Breast epithelium (tissue), 4 donors: ENCODE results near the gene STAU1. TPM values are rescaled to one million over a fixed set of nuclear protein-coding genes. Genes with fewer than 3 reads are reported as not detected.

Experiments
- DNase-seq, 2 donors: peaks; one replicate each; pipeline ENCODE4 v3.0.0-alpha.2; 2019; ENCODE audit warnings: low spot score in 2 of 2
- H3K27ac ChIP-seq, 2 donors: fragments of 200-600 bp; sonication (generic) in 1 of 2; one replicate each; pipeline ENCODE4 v1.5.1; 2016 to 2019; ENCODE audit warnings: mild to moderate bottlenecking in 1 of 2
- H3K27me3 ChIP-seq, 2 donors: fragments of 200-600 bp; sonication (generic) in 1 of 2; one replicate each; pipeline versions ENCODE4 v1.5.1 to v1.6.0; 2017 to 2019; ENCODE audit warnings: control low read depth in 1 of 2, mild to moderate bottlenecking in 1 of 2
- H3K36me3 ChIP-seq: fragments of 200-600 bp; one replicate; pipeline ENCODE4 v1.5.1; 2019
- H3K4me1 ChIP-seq, 2 donors: fragments of 200-600 bp; sonication (generic); one replicate each; pipeline ENCODE4 v1.5.1; 2016 to 2019; ENCODE audit warnings: control low read depth in 1 of 2
- H3K4me3 ChIP-seq, 3 donors: fragments of 200-600 bp; sonication (generic); 1 replicate in 2 of 3; 2 replicates in 1 of 3; pipeline ENCODE4 v1.5.1; 2016 to 2019; ENCODE audit warnings: mild to moderate bottlenecking in 3 of 3, moderate library complexity in 2 of 3
- H3K9me3 ChIP-seq, 2 donors: fragments of 200-600 bp; sonication (generic) in 1 of 2; one replicate each; pipeline ENCODE4 v1.5.1; 2016 to 2019; ENCODE audit warnings: control low read depth in 1 of 2
- POLR2A ChIP-seq: fragments of 450-650 bp; IDR thresholded peaks from one replicate; pipeline ENCODE4 v1.6.1; 2016; ENCODE audit warnings: antibody characterized with exemption, mild to moderate bottlenecking, moderate library complexity
- POLR2AphosphoS5 ChIP-seq, 3 donors: sonication (generic); formaldehyde crosslinking; IDR thresholded peaks; one replicate each; pipeline ENCODE4 v1.6.1; 2017; ENCODE audit warnings: antibody characterized with exemption in 3 of 3
- intact Hi-C: fragments of 100-400 bp; cut with DNase I; formaldehyde crosslinking; loops from one replicate; pipeline ENCODE4 v1.15.1; 2023; ENCODE audit warnings: low total_unique reads
- total RNA-seq, 3 donors: library from RNA; depleted of rRNA; stranded (reverse); fragments of >200 nt; gene quantifications; one replicate each; pipeline ENCODE4 v1.1.0, GENCODE V29; 2016
- TF ChIP-seq, protein P1 (sequence below), 3 donors: fragments of 450-650 bp; IDR thresholded peaks; one replicate each; pipeline ENCODE4 v1.5.1; 2016 to 2017; ENCODE audit warnings: antibody characterized with exemption in 3 of 3, mild to moderate bottlenecking in 3 of 3, moderate library complexity in 3 of 3

STAU1 gene
- total RNA-seq, 3 donors from 2014 or later, result 79.8 to 85.2 (median 79.9) TPM

DNA sequence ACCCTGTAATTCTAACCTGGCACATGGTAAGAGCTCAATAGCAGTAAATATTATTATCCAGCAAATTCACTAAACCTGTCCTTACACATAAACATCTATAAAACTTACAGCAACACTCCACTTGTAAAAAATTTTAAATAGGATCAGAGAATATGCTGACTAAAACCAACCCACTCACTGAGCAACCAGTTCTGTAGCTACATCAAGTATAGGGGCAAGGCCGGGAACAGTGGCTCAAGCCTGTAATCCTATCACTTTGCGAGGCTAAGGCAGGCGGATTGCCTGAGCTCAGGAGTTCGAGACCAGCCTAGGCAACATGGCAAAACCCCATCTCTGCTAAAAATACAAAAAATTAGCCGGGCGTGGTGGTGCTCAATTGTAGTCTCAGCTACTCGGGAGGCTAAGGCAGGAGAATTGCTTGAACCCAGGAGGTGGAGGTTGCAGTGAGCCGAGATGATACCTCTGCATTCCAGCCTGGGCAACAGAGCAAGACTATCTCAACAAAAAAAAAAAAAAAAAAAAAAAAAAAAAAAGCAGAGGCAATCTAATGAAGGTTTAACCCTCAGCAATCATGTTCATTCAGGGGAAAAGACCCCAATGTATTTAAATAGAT, 6.8 kb downstream of the STAU1 start:
- H3K36me3 ChIP-seq, result no peaks in the 10 kb centered on the region
- no peak overlapping the region for H3K4me3 ChIP-seq
- TF ChIP-seq POLR2A (no peak), POLR2AphosphoS5 (IDR thresholded peaks at IDR 0.05) (no peak)
- TF ChIP-seq, protein P1, sequence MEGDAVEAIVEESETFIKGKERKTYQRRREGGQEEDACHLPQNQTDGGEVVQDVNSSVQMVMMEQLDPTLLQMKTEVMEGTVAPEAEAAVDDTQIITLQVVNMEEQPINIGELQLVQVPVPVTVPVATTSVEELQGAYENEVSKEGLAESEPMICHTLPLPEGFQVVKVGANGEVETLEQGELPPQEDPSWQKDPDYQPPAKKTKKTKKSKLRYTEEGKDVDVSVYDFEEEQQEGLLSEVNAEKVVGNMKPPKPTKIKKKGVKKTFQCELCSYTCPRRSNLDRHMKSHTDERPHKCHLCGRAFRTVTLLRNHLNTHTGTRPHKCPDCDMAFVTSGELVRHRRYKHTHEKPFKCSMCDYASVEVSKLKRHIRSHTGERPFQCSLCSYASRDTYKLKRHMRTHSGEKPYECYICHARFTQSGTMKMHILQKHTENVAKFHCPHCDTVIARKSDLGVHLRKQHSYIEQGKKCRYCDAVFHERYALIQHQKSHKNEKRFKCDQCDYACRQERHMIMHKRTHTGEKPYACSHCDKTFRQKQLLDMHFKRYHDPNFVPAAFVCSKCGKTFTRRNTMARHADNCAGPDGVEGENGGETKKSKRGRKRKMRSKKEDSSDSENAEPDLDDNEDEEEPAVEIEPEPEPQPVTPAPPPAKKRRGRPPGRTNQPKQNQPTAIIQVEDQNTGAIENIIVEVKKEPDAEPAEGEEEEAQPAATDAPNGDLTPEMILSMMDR (IDR thresholded peaks at IDR 0.05), result no peak
- no peak for DNase-seq
- peaks cover 3 to 7% of the 10 kb centered on the region in 2 donors for H3K4me1 ChIP-seq
- H3K27me3 ChIP-seq, result no peaks in the 10 kb centered on the region
- H3K9me3 ChIP-seq, result no peaks in the 10 kb centered on the region
- intact Hi-C loops, result no loop called here
- no peak overlapping the region for H3K27ac ChIP-seq

GRCh38 chr20:49179368-49180277, 8.5 kb downstream of the STAU1 start:
- Histone ChIP-seq H3K4me1 (peaks cover 0 to 3% of the 10 kb centered on the region in 2 donors), H3K27ac (peak overlapping the region; percentile 54 to 75), H3K9me3 (no peaks in the 10 kb centered on the region), H3K36me3 (no peaks in the 10 kb centered on the region), H3K4me3 (no peak overlapping the region), H3K27me3 (no peaks in the 10 kb centered on the region)
- TF ChIP-seq, protein P1 (IDR thresholded peaks at IDR 0.05), result no peak
- no peak for TF ChIP-seq POLR2AphosphoS5 (IDR thresholded peaks at IDR 0.05)
- TF ChIP-seq POLR2A, result no peak
- intact Hi-C loops, result no loop called here
- DNase-seq, result no peak

DNA sequence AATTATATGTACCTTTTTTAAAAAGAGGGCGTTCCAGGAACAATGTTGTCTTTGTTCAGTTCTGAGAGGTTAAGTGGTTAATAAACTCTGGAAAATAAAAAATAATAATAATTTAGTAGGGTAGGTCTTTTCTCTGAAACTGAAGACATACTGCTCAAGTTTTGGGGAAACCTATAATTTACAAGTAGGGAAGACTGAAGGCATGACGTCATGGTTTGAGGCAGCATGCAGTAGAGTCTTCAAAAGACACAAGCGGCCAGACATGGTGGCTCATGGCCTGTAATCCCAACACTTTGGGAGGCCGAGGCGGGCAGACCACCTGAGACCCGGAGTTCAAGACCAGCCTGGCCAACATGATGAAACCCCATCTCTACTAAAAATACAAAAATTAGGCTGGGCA, 14.0 kb downstream of the STAU1 start:
- no peak for TF ChIP-seq POLR2A
- TF ChIP-seq, protein P1 (IDR thresholded peaks at IDR 0.05), result no peak
- TF ChIP-seq POLR2AphosphoS5 (IDR thresholded peaks at IDR 0.05), result no peak
- no peak overlapping the region for H3K4me3 ChIP-seq
- no peaks in the 10 kb centered on the region for H3K9me3 ChIP-seq
- no peaks in the 10 kb centered on the region for H3K36me3 ChIP-seq
- no peak overlapping the region for H3K27ac ChIP-seq
- intact Hi-C loops, result no loop called here
- no peaks in the 10 kb centered on the region for H3K27me3 ChIP-seq
- DNase-seq, result no peak
- no peaks in the 10 kb centered on the region for H3K4me1 ChIP-seq

- H3K27me3 ChIP-seq, result no peaks in the 10 kb centered on the region
- H3K27ac ChIP-seq, result no peak overlapping the region
- TF ChIP-seq, protein P1 (IDR thresholded peaks at IDR 0.05), result no peak
- no peak for DNase-seq
- H3K36me3 ChIP-seq, result no peaks in the 10 kb centered on the region
- intact Hi-C loops, result no loop called here
- H3K4me1 ChIP-seq, result no peaks in the 10 kb centered on the region
- H3K9me3 ChIP-seq, result no peaks in the 10 kb centered on the region
- no peak overlapping the region for H3K4me3 ChIP-seq
Measured at GRCh38 chr20:49172413-49172812, 15.7 kb downstream of the STAU1 start.

DNA sequence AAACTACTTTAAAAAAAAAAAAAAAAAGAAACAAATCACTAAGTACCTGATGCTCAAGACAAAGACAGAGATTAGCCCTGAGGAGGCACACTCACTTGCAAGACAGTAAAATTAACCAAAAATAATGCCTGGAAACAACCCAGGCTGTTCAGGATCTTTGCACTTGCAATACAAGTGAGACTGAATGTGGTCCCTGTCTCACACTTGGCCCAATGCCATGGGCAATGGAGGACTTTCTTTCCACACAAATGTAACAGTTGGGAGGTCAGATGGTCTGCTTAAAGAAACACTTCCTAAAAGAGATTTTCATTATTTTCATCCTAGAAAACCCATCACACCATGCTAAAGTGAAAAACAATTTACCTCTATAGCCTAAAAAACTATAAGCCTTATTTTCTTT, 16.2 kb downstream of the STAU1 start:
- DNase-seq, result no peak
- Histone ChIP-seq H3K27me3 (no peaks in the 10 kb centered on the region), H3K36me3 (no peaks in the 10 kb centered on the region), H3K9me3 (no peaks in the 10 kb centered on the region), H3K27ac (no peak overlapping the region), H3K4me3 (no peak overlapping the region), H3K4me1 (no peaks in the 10 kb centered on the region)
- TF ChIP-seq, protein P1 (IDR thresholded peaks at IDR 0.05), result no peak
- TF ChIP-seq POLR2A (no peak), POLR2AphosphoS5 (IDR thresholded peaks at IDR 0.05) (no peak)
- intact Hi-C loops, result no loop called here
